Measurements from ENCODE around the gene PRMT2.

DNA sequence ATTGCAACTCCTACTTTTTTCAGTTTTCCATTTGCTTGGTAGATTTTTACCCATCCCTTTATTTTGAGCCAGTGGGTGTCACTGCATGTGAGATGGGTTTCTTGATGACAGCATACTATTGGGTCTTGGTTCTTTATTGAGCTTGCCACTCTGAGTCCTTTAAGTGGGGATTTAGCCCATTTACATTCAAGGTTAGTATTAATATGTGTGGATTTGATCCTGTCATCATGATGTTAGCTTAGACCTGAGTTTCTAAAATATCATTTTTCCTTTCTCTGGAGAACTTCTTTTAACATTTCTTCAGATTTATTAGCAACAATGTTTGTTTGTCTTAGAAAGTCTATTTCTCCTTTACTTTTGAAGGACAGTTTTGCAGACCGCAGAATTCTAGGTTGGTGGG is 18.8 kb upstream of the PRMT2 start:
- TF ChIP-seq, protein P1, sequence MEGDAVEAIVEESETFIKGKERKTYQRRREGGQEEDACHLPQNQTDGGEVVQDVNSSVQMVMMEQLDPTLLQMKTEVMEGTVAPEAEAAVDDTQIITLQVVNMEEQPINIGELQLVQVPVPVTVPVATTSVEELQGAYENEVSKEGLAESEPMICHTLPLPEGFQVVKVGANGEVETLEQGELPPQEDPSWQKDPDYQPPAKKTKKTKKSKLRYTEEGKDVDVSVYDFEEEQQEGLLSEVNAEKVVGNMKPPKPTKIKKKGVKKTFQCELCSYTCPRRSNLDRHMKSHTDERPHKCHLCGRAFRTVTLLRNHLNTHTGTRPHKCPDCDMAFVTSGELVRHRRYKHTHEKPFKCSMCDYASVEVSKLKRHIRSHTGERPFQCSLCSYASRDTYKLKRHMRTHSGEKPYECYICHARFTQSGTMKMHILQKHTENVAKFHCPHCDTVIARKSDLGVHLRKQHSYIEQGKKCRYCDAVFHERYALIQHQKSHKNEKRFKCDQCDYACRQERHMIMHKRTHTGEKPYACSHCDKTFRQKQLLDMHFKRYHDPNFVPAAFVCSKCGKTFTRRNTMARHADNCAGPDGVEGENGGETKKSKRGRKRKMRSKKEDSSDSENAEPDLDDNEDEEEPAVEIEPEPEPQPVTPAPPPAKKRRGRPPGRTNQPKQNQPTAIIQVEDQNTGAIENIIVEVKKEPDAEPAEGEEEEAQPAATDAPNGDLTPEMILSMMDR (IDR thresholded peaks at IDR 0.05; ENCODE audit: insufficient read depth, low read length): no peak
- no peak for TF ChIP-seq POLR2AphosphoS5 (IDR thresholded peaks at IDR 0.05; ENCODE audit: low read depth)
- TF ChIP-seq, protein P2, sequence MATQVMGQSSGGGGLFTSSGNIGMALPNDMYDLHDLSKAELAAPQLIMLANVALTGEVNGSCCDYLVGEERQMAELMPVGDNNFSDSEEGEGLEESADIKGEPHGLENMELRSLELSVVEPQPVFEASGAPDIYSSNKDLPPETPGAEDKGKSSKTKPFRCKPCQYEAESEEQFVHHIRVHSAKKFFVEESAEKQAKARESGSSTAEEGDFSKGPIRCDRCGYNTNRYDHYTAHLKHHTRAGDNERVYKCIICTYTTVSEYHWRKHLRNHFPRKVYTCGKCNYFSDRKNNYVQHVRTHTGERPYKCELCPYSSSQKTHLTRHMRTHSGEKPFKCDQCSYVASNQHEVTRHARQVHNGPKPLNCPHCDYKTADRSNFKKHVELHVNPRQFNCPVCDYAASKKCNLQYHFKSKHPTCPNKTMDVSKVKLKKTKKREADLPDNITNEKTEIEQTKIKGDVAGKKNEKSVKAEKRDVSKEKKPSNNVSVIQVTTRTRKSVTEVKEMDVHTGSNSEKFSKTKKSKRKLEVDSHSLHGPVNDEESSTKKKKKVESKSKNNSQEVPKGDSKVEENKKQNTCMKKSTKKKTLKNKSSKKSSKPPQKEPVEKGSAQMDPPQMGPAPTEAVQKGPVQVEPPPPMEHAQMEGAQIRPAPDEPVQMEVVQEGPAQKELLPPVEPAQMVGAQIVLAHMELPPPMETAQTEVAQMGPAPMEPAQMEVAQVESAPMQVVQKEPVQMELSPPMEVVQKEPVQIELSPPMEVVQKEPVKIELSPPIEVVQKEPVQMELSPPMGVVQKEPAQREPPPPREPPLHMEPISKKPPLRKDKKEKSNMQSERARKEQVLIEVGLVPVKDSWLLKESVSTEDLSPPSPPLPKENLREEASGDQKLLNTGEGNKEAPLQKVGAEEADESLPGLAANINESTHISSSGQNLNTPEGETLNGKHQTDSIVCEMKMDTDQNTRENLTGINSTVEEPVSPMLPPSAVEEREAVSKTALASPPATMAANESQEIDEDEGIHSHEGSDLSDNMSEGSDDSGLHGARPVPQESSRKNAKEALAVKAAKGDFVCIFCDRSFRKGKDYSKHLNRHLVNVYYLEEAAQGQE (IDR thresholded peaks at IDR 0.05; ENCODE audit: insufficient replicate concordance, low read depth): no peak
